Activated T-cell treated with anti-CD3 and anti-CD28 coated beads for 1 hour (primary cell): Measurements from ENCODE around the gene TCF12.

Experiments
- DNase-seq: peaks from one replicate; pipeline ENCODE4 v3.0.0-alpha.2; 2020; ENCODE audit warnings: low read depth

Gene TCF12

GRCh38 chr15:57053470-57053869 lies 135.0 kb downstream of the TCF12 start:
- no peak for DNase-seq

- DNase-seq: no peak
Measured at GRCh38 chr15:57054204-57054750, 135.8 kb downstream of the TCF12 start.

GRCh38 chr15:57056357-57056756 lies 137.9 kb downstream of the TCF12 start:
- DNase-seq: no peak

GRCh38 chr15:57057134-57057930 lies 138.9 kb downstream of the TCF12 start:
- DNase-seq: no peak

GRCh38 chr15:57059026-57059660 lies 140.7 kb downstream of the TCF12 start:
- no peak for DNase-seq

GRCh38 chr15:57060799-57061198 lies 142.4 kb downstream of the TCF12 start:
- DNase-seq: no peak

GRCh38 chr15:57061281-57061680 lies 142.8 kb downstream of the TCF12 start:
- no peak for DNase-seq

- no peak for DNase-seq
Measured at GRCh38 chr15:57061696-57062095, 143.3 kb downstream of the TCF12 start.

- DNase-seq: no peak
Measured at GRCh38 chr15:57064033-57064432, 145.6 kb downstream of the TCF12 start.

GRCh38 chr15:57069423-57069822 lies 151.0 kb downstream of the TCF12 start:
- no peak for DNase-seq

- no peak for DNase-seq
Measured at GRCh38 chr15:57070674-57071073, 152.2 kb downstream of the TCF12 start.

GRCh38 chr15:57079446-57079845 lies 161.0 kb downstream of the TCF12 start:
- no peak for DNase-seq

GRCh38 chr15:57079931-57080620 lies 161.6 kb downstream of the TCF12 start:
- no peak for DNase-seq

- no peak for DNase-seq
Measured at GRCh38 chr15:57082054-57082728, 163.7 kb downstream of the TCF12 start.

- DNase-seq: no peak
Measured at GRCh38 chr15:57084192-57084591, 165.7 kb downstream of the TCF12 start.

GRCh38 chr15:57085267-57085666 lies 166.8 kb downstream of the TCF12 start:
- DNase-seq: no peak

- DNase-seq: no peak
Measured at GRCh38 chr15:57086857-57087427, 168.5 kb downstream of the TCF12 start.

GRCh38 chr15:57089815-57090495 lies 171.5 kb downstream of the TCF12 start:
- DNase-seq: no peak

GRCh38 chr15:57090496-57090859 lies 172.0 kb downstream of the TCF12 start:
- no peak for DNase-seq

- DNase-seq: no peak
Measured at GRCh38 chr15:57091636-57092035, 173.2 kb downstream of the TCF12 start.

GRCh38 chr15:57092252-57092651 lies 173.8 kb downstream of the TCF12 start:
- no peak for DNase-seq
